Upper lobe of left lung (tissue), 6 donors: Measurements from ENCODE around the gene RNASE8. TPM values are rescaled to one million over a fixed set of nuclear protein-coding genes. Genes with fewer than 3 reads are reported as not detected.

ENCODE experiments used
- ATAC-seq, 2 donors: fragments of 200-7000 bp; cut with Tn5 transposase; one replicate each; pipeline ENCODE4 v1.9.1; 2022; ENCODE audit warnings: mild to moderate bottlenecking in 2 of 2, moderate library complexity in 2 of 2; ENCODE audit not compliant: low FRiP score in 2 of 2
- DNase-seq, 2 donors: peaks; one replicate each; pipeline ENCODE4 v3.0.0-alpha.2; 2019 to 2020
- H3K27ac ChIP-seq, 4 donors: fragments of 200-600 bp; sonication (generic); one replicate each; pipeline ENCODE4 v1.5.1; 2016 to 2019
- H3K27me3 ChIP-seq, 4 donors: fragments of 200-600 bp; sonication (generic); one replicate each; pipeline ENCODE4 v1.5.1; 2017 to 2019
- H3K36me3 ChIP-seq, 4 donors: fragments of 200-600 bp; sonication (generic); one replicate each; pipeline ENCODE4 v1.5.1; 2016 to 2019
- H3K4me1 ChIP-seq, 4 donors: fragments of 200-600 bp; sonication (generic); one replicate each; pipeline ENCODE4 v1.5.1; 2018 to 2019
- H3K4me3 ChIP-seq, 4 donors: fragments of 200-600 bp; sonication (generic); one replicate each; pipeline ENCODE4 v1.5.1; 2017 to 2019; ENCODE audit warnings: mild to moderate bottlenecking in 2 of 4, moderate library complexity in 1 of 4
- H3K9me3 ChIP-seq, 4 donors: fragments of 200-600 bp; sonication (generic); one replicate each; pipeline ENCODE4 v1.5.1; 2018 to 2019
- CTCF ChIP-seq, 6 experiments: fragments of 450-650 bp in 4 of 6; fragments of 200-600 bp in 2 of 6; sonication (generic) in 2 of 6; IDR thresholded peaks; one replicate each; pipeline ENCODE4 v1.5.1; 2016 to 2019; ENCODE audit warnings: antibody characterized with exemption in 6 of 6
- EP300 ChIP-seq, 4 donors: sonication (generic); formaldehyde crosslinking; IDR thresholded peaks; one replicate each; pipeline ENCODE4 v1.5.1; 2017; ENCODE audit warnings: antibody characterized with exemption in 4 of 4, control low read depth in 2 of 4
- POLR2A ChIP-seq, 4 donors: fragments of 450-650 bp; IDR thresholded peaks; one replicate each; pipeline ENCODE4 v1.5.1; 2016 to 2017; ENCODE audit warnings: antibody characterized with exemption in 4 of 4, mild to moderate bottlenecking in 2 of 4
- POLR2AphosphoS5 ChIP-seq, 2 donors: sonication (generic); formaldehyde crosslinking; IDR thresholded peaks; one replicate each; pipeline ENCODE4 v1.5.1; 2017; ENCODE audit warnings: antibody characterized with exemption in 2 of 2
- WGBS, 2 donors: methylation state at CpG; one replicate each; pipeline ENCODE4 v1.1.5; 2017 to 2018; 5-methylcytosine and 5-hydroxymethylcytosine counted together
- total RNA-seq, 6 donors: library from RNA; depleted of rRNA in 4 of 6; stranded (reverse); fragments of >200 nt in 4 of 6; gene quantifications; one replicate each; pipeline versions ENCODE4 v1.1.0 to v1.2.1, GENCODE V29; 2016 to 2021
- donor health status: DM: no; HTN: no; CAD: no; lungs with moderate emphysema.
- donor health status: DM: no; HTN: yes; CAD: no; lungs with severe emphysema.

Gene RNASE8
- total RNA-seq, 6 donors from 2014 or later = not detected

GRCh38 chr14:21032326-21033132, 25.1 kb upstream of the RNASE8 start:
- no peaks in the 10 kb centered on the region for H3K4me1 ChIP-seq
- no peaks in the 10 kb centered on the region for H3K27me3 ChIP-seq
- TF ChIP-seq POLR2A (IDR thresholded peaks at IDR 0.05) (no peak), EP300 (IDR thresholded peaks at IDR 0.05) (no peak)
- H3K9me3 ChIP-seq = no peaks in the 10 kb centered on the region
- DNase-seq (peak in 1 of 2 donors; percentile 3), ATAC-seq (no peak)
- H3K4me3 ChIP-seq = no peak overlapping the region
- WGBS, 2 donors = 74 to 83% methylated on average over 5 of the region's 5 CpGs
- no peak overlapping the region for H3K27ac ChIP-seq
- no peaks in the 10 kb centered on the region for H3K36me3 ChIP-seq

- no peaks in the 10 kb centered on the region for H3K9me3 ChIP-seq
- WGBS, 2 donors = 88 to 96% methylated on average over 4 of the region's 4 CpGs
- TF ChIP-seq CTCF (IDR thresholded peaks at IDR 0.05) (no peak), POLR2AphosphoS5 (IDR thresholded peaks at IDR 0.05) (no peak), POLR2A (IDR thresholded peaks at IDR 0.05) (no peak), EP300 (IDR thresholded peaks at IDR 0.05) (no peak)
- H3K27me3 ChIP-seq = no peaks in the 10 kb centered on the region
- no peak for ATAC-seq
- H3K4me1 ChIP-seq = peaks cover 0 to 2% (median under 1%) of the 10 kb centered on the region in 4 donors
- peak in 1 of 2 donors; percentile 17 for DNase-seq
- H3K27ac ChIP-seq = no peak overlapping the region
- no peak overlapping the region for H3K4me3 ChIP-seq
- H3K36me3 ChIP-seq = no peaks in the 10 kb centered on the region
These were observed 24.4 kb upstream of the RNASE8 start for GRCh38 chr14:21033133-21033698.

- TF ChIP-seq POLR2A (IDR thresholded peaks at IDR 0.05) (no peak), POLR2AphosphoS5 (IDR thresholded peaks at IDR 0.05) (no peak), EP300 (IDR thresholded peaks at IDR 0.05) (no peak), CTCF (IDR thresholded peaks at IDR 0.05) (no peak)
- ATAC-seq = no peak
- no peak for DNase-seq
These were observed 22.9 kb upstream of the RNASE8 start, which contains the start of gene RNASE13 for GRCh38 chr14:21034707-21035106. Gene RNASE13 (minus strand): TSS chr14:21034807. CDS start chr14:21034288, 519 bp downstream.

GRCh38 chr14:21036751-21037150, 20.9 kb upstream of the RNASE8 start:
- ATAC-seq (no peak), DNase-seq (no peak)
- WGBS, 2 donors = 89 to 91% methylated on average over 7 of the region's 7 CpGs
- no peaks in the 10 kb centered on the region for H3K9me3 ChIP-seq
- H3K27me3 ChIP-seq = no peaks in the 10 kb centered on the region
- peaks cover 15 to 20% (median 17%) of the 10 kb centered on the region in 4 donors for H3K4me1 ChIP-seq
- no peak for TF ChIP-seq POLR2AphosphoS5 (IDR thresholded peaks at IDR 0.05)
- no peak for TF ChIP-seq CTCF (IDR thresholded peaks at IDR 0.05)
- TF ChIP-seq EP300 (IDR thresholded peaks at IDR 0.05) = no peak
- no peak for TF ChIP-seq POLR2A (IDR thresholded peaks at IDR 0.05)
- no peaks in the 10 kb centered on the region for H3K36me3 ChIP-seq
- H3K27ac ChIP-seq = peak overlapping the region in 1 of 4 donors; percentile 4
- H3K4me3 ChIP-seq = no peak overlapping the region

More at GRCh38 chr14:21034707-21035106, 22.9 kb upstream of the RNASE8 start, which contains the start of gene RNASE13:
- no peaks in the 10 kb centered on the region for H3K27me3 ChIP-seq
- H3K9me3 ChIP-seq = no peaks in the 10 kb centered on the region
- WGBS, 2 donors = 80 to 90% methylated on average over 5 of the region's 5 CpGs
- no peak within 1 kb of the TSS for H3K27ac ChIP-seq
- peaks cover 12 to 17% (median 14%) of the 10 kb centered on the region in 4 donors for H3K4me1 ChIP-seq
- H3K4me3 ChIP-seq = no peak within 1 kb of the TSS
- H3K36me3 ChIP-seq = no peaks in the 10 kb centered on the region

- DNase-seq (no peak), ATAC-seq (no peak)
- 68 to 84% methylated on average over 3 of the region's 3 CpGs for WGBS, 2 donors
- Histone ChIP-seq H3K4me3 (no peak overlapping the region), H3K27ac (peak overlapping the region in 1 of 4 donors; percentile 80), H3K4me1 (peaks cover 15 to 20% (median 17%) of the 10 kb centered on the region in 4 donors), H3K36me3 (no peaks in the 10 kb centered on the region), H3K9me3 (no peaks in the 10 kb centered on the region), H3K27me3 (no peaks in the 10 kb centered on the region)
- TF ChIP-seq EP300 (IDR thresholded peaks at IDR 0.05) (no peak), CTCF (IDR thresholded peaks at IDR 0.05) (no peak), POLR2A (IDR thresholded peaks at IDR 0.05) (no peak), POLR2AphosphoS5 (IDR thresholded peaks at IDR 0.05) (no peak)
These were observed 20.5 kb upstream of the RNASE8 start for GRCh38 chr14:21037156-21037555.
